IPS-11a (cell line): ENCODE results near the gene NBAS.
"Not testable (repeated sequence)": the region's sequence is repeated elsewhere in the genome, so short reads cannot be mapped to it uniquely, and the experiment has no call there.

ENCODE experiments used
- H3K4me3 ChIP-seq: one replicate; pipeline ENCODE4 v1.5.1; 2013; ENCODE audit warnings: low read depth, low read length, control low read depth

NBAS gene

GRCh38 chr2:15561574-15562344, 625 bp upstream of the NBAS start:
- peak overlapping the region; percentile 91 for H3K4me3 ChIP-seq

GRCh38 chr2:15560140-15560987, 770 bp downstream of the NBAS start:
- peak overlapping the region; percentile 91 for H3K4me3 ChIP-seq

- H3K4me3 ChIP-seq: no peak overlapping the region
Measured at GRCh38 chr2:15559379-15560139, 1.6 kb downstream of the NBAS start.

- no peak overlapping the region for H3K4me3 ChIP-seq
Measured at GRCh38 chr2:15557887-15558311, 3.2 kb downstream of the NBAS start.

- no peak overlapping the region for H3K4me3 ChIP-seq
Measured at GRCh38 chr2:15556311-15556930, 4.7 kb downstream of the NBAS start.

- no peak overlapping the region for H3K4me3 ChIP-seq
Measured at GRCh38 chr2:15555760-15556193, 5.4 kb downstream of the NBAS start.

GRCh38 chr2:15554525-15555218, 6.5 kb downstream of the NBAS start:
- no peak overlapping the region for H3K4me3 ChIP-seq

GRCh38 chr2:15553951-15554350, 7.2 kb downstream of the NBAS start:
- no peak overlapping the region for H3K4me3 ChIP-seq

- no peak overlapping the region for H3K4me3 ChIP-seq
Measured at GRCh38 chr2:15553519-15553918, 7.6 kb downstream of the NBAS start.

GRCh38 chr2:15548974-15549373, 12.2 kb downstream of the NBAS start:
- H3K4me3 ChIP-seq: no peak overlapping the region

- no peak overlapping the region for H3K4me3 ChIP-seq
Measured at GRCh38 chr2:15547115-15547876, 13.8 kb downstream of the NBAS start.

GRCh38 chr2:15546297-15547098, 14.6 kb downstream of the NBAS start:
- H3K4me3 ChIP-seq: no peak overlapping the region

- H3K4me3 ChIP-seq: no peak overlapping the region
Measured at GRCh38 chr2:15544227-15544626, 16.9 kb downstream of the NBAS start.

- H3K4me3 ChIP-seq: no peak overlapping the region
Measured at GRCh38 chr2:15543541-15543940, 17.6 kb downstream of the NBAS start.

- H3K4me3 ChIP-seq: no peak overlapping the region
Measured at GRCh38 chr2:15543053-15543452, 18.1 kb downstream of the NBAS start.

GRCh38 chr2:15542269-15542668, 18.9 kb downstream of the NBAS start:
- H3K4me3 ChIP-seq: not testable (repeated sequence)

- H3K4me3 ChIP-seq: not testable (repeated sequence)
Measured at GRCh38 chr2:15540523-15540922, 20.6 kb downstream of the NBAS start.

GRCh38 chr2:15539999-15540398, 21.1 kb downstream of the NBAS start:
- H3K4me3 ChIP-seq: no peak overlapping the region

GRCh38 chr2:15538792-15539191, 22.3 kb downstream of the NBAS start:
- H3K4me3 ChIP-seq: no peak overlapping the region
